ENCODE results near the gene KRTAP4-11.
"Not testable (repeated sequence)": the region's sequence is repeated elsewhere in the genome, so short reads cannot be mapped to it uniquely, and the experiment has no call there.

Gene KRTAP4-11

GRCh38 chr17:41117846-41118386, at the start of gene KRTAP4-11:
KRTAP4-11 (minus strand) TSS chr17:41118373; CDS start chr17:41118315, 58 bp downstream.
- DNase-seq = not testable (repeated sequence)

- no peak for DNase-seq
These were observed 49.4 kb upstream of the KRTAP4-11 start for GRCh38 chr17:41167561-41167960.

GRCh38 chr17:41163828-41164227, 45.7 kb upstream of the KRTAP4-11 start:
- DNase-seq = no peak

- no peak for DNase-seq
These were observed 42.5 kb upstream of the KRTAP4-11 start, which contains the start of gene KRTAP4-4 for GRCh38 chr17:41160648-41161047. KRTAP4-4 (minus strand) TSS chr17:41160748; CDS start chr17:41160691, 57 bp downstream.

GRCh38 chr17:41160190-41160589, 42.0 kb upstream of the KRTAP4-11 start:
- not testable (repeated sequence) for DNase-seq

- DNase-seq = no peak
These were observed 35.7 kb upstream of the KRTAP4-11 start for GRCh38 chr17:41153856-41154255.

GRCh38 chr17:41151525-41151924, 33.4 kb upstream of the KRTAP4-11 start:
- DNase-seq = no peak

GRCh38 chr17:41150026-41150425, 31.9 kb upstream of the KRTAP4-11 start:
- no peak for DNase-seq

GRCh38 chr17:41149652-41149985, 31.4 kb upstream of the KRTAP4-11 start, which contains the start of gene KRTAP4-5:
KRTAP4-5 (minus strand) TSS chr17:41149825; CDS start chr17:41149767, 58 bp downstream.
- DNase-seq = no peak

GRCh38 chr17:41148971-41149651, 30.9 kb upstream of the KRTAP4-11 start:
- not testable (repeated sequence) for DNase-seq

- DNase-seq = no peak
These were observed 29.5 kb upstream of the KRTAP4-11 start for GRCh38 chr17:41147531-41148204.

- DNase-seq = no peak
These were observed 27.1 kb upstream of the KRTAP4-11 start for GRCh38 chr17:41145261-41145660.

GRCh38 chr17:41144846-41145245, 26.7 kb upstream of the KRTAP4-11 start:
- no peak for DNase-seq

GRCh38 chr17:41141361-41141760, 23.2 kb upstream of the KRTAP4-11 start:
- no peak for DNase-seq

GRCh38 chr17:41140360-41141131, 22.4 kb upstream of the KRTAP4-11 start, which contains the start of gene KRTAP4-6:
KRTAP4-6 (minus strand) TSS chr17:41140544; CDS start chr17:41140487, 57 bp downstream.
- no peak for DNase-seq

GRCh38 chr17:41139865-41140264, 21.7 kb upstream of the KRTAP4-11 start:
- not testable (repeated sequence) for DNase-seq

- no peak for DNase-seq
These were observed 15.9 kb upstream of the KRTAP4-11 start for GRCh38 chr17:41133880-41134735.

- DNase-seq = no peak
These were observed 13.8 kb upstream of the KRTAP4-11 start for GRCh38 chr17:41131979-41132378.

- no peak for DNase-seq
These were observed 9.2 kb upstream of the KRTAP4-11 start for GRCh38 chr17:41127371-41127770.

GRCh38 chr17:41126412-41126811, 8.2 kb upstream of the KRTAP4-11 start:
- no peak for DNase-seq

- DNase-seq = no peak
These were observed 6.9 kb upstream of the KRTAP4-11 start for GRCh38 chr17:41125064-41125463.

- not testable (repeated sequence) for DNase-seq
These were observed 5.8 kb upstream of the KRTAP4-11 start, which contains the start of gene KRTAP4-12 for GRCh38 chr17:41123991-41124371. KRTAP4-12 (minus strand) TSS chr17:41124182; CDS start chr17:41124122, 60 bp downstream.
